Smooth muscle cell (in vitro differentiated cells): ENCODE measurements around the gene POLD1. TPM values are rescaled to one million over a fixed set of nuclear protein-coding genes. Genes with fewer than 3 reads are reported as not detected.
"Not testable (repeated sequence)": the region's sequence is repeated elsewhere in the genome, so short reads cannot be mapped to it uniquely, and the experiment has no call there.

ENCODE experiments used
- DNase-seq: peaks from one replicate; lab custom pipeline; 2025; ENCODE audit not compliant: unreplicated experiment; lab: John Stamatoyannopoulos, UW
- H2AFZ ChIP-seq: fragments of 200-600 bp; sonication (generic); 2 replicates; pipeline ENCODE4 v1.6.0; 2016; ENCODE audit warnings: antibody characterized with exemption, low read depth, mild to moderate bottlenecking
- H3F3A ChIP-seq: fragments of 200-600 bp; sonication (generic); 2 replicates; pipeline ENCODE4 v1.6.0; 2017; ENCODE audit warnings: antibody characterized with exemption, low read depth
- H3K27ac ChIP-seq: fragments of 200-600 bp; sonication (generic); 2 replicates; pipeline ENCODE4 v1.5.1; 2016; ENCODE audit warnings: low read depth, mild to moderate bottlenecking
- H3K27me3 ChIP-seq: fragments of 200-600 bp; sonication (generic); 2 replicates; pipeline ENCODE4 v1.6.1; 2016; ENCODE audit warnings: low read depth, mild to moderate bottlenecking
- H3K36me3 ChIP-seq: fragments of 200-600 bp; sonication (generic); 2 replicates; pipeline ENCODE4 v1.5.1; 2016; ENCODE audit warnings: low read depth
- H3K4me1 ChIP-seq: fragments of 200-600 bp; sonication (generic); 2 replicates; pipeline ENCODE4 v1.5.1; 2016; ENCODE audit warnings: low read depth
- H3K4me2 ChIP-seq: fragments of 200-600 bp; sonication (generic); 2 replicates; pipeline ENCODE4 v1.6.0; 2016; ENCODE audit warnings: mild to moderate bottlenecking
- H3K4me3 ChIP-seq: fragments of 200-600 bp; sonication (generic); 2 replicates; pipeline ENCODE4 v1.5.1; 2016; ENCODE audit warnings: mild to moderate bottlenecking
- H3K79me2 ChIP-seq: fragments of 200-600 bp; sonication (generic); 2 replicates; pipeline ENCODE4 v1.6.0; 2016; ENCODE audit warnings: low read depth, mild to moderate bottlenecking
- H3K9ac ChIP-seq: fragments of 200-600 bp; sonication (generic); 2 replicates; pipeline ENCODE4 v1.6.0; 2016; ENCODE audit warnings: low read depth
- H3K9me3 ChIP-seq: fragments of 200-600 bp; sonication (generic); replicated peaks from 2 replicates; pipeline ENCODE4 v1.5.1; 2016; ENCODE audit warnings: low read depth
- H4K20me1 ChIP-seq: fragments of 200-600 bp; sonication (generic); 2 replicates; pipeline ENCODE4 v1.6.0; 2016; ENCODE audit warnings: low read depth
- CTCF ChIP-seq: fragments of 200-600 bp; sonication (generic); IDR thresholded peaks from 2 replicates; pipeline ENCODE4 v1.5.1; 2017; ENCODE audit warnings: borderline replicate concordance, mild to moderate bottlenecking, antibody characterized with exemption; ENCODE audit not compliant: insufficient read depth, poor library complexity, severe bottlenecking
- WGBS: methylation state at CpG from one replicate; pipeline ENCODE4 v1.1.7; 2016; ENCODE audit warnings: low lambda C conversion rate; 5-methylcytosine and 5-hydroxymethylcytosine counted together
- polyA plus RNA-seq: library from polyadenylated mRNA; unstranded; fragments of >200 nt; fragmentation: Nextera tagmentation; extraction: Ambion mirVana; gene quantifications from 2 replicates; pipeline ENCODE4 v1.2.1, GENCODE V29; 2016
- total RNA-seq: library from RNA; depleted of rRNA; stranded (reverse); fragments of >200 nt; gene quantifications from 2 replicates; pipeline ENCODE4 v1.2.3, GENCODE V29; 2014

POLD1 gene
- 14.9 and 16.0 TPM in 2 replicates for total RNA-seq
- 37.6 and 41.6 TPM in 2 replicates for polyA plus RNA-seq

- peaks cover 21% of the 10 kb centered on the region for H3K79me2 ChIP-seq
- H3K4me3 ChIP-seq: peak within 1 kb of the TSS; percentile 76
- H3K36me3 ChIP-seq: no peaks in the 10 kb centered on the region
- no peaks in the 10 kb centered on the region for H3K4me1 ChIP-seq
- no peak within 1 kb of the TSS for H2AFZ ChIP-seq
- under 1% methylated on average over 64 of the region's 78 CpGs for WGBS
- no peak for TF ChIP-seq CTCF
- no peaks in the 10 kb centered on the region for H4K20me1 ChIP-seq
- H3K27ac ChIP-seq: peak within 1 kb of the TSS; percentile 71
- peak; percentile 94 for DNase-seq
- H3F3A ChIP-seq: peaks cover 5% of the 10 kb centered on the region
- H3K27me3 ChIP-seq: no peaks in the 10 kb centered on the region
- H3K9me3 ChIP-seq: no peaks in the 10 kb centered on the region
- H3K9ac ChIP-seq: peak within 1 kb of the TSS; percentile 73
- H3K4me2 ChIP-seq: peak within 1 kb of the TSS; percentile 95
Observed at GRCh38 chr19:50383852-50384684, at the start of gene POLD1. Gene POLD1 (plus strand): TSS chr19:50384347. CDS start chr19:50398852, 14,505 bp downstream.

- Histone ChIP-seq H3K4me3 (no peak overlapping the region), H3F3A (peaks cover 12% of the 10 kb centered on the region), H3K36me3 (no peaks in the 10 kb centered on the region), H3K79me2 (no peaks in the 10 kb centered on the region), H3K4me1 (peaks cover 13% of the 10 kb centered on the region), H4K20me1 (no peaks in the 10 kb centered on the region), H3K27ac (no peak overlapping the region), H3K9me3 (no peaks in the 10 kb centered on the region), H3K9ac (no peak overlapping the region), H3K4me2 (no peak overlapping the region), H2AFZ (no peak overlapping the region), H3K27me3 (no peaks in the 10 kb centered on the region)
- no peak for TF ChIP-seq CTCF
- DNase-seq: no peak
- WGBS: 96% methylated on average over 12 of the region's 12 CpGs
Observed at GRCh38 chr19:50334741-50335421, 49.3 kb upstream of the POLD1 start.

- not testable (repeated sequence) for DNase-seq, H3K4me3 ChIP-seq, H3K4me2 ChIP-seq, H3K9me3 ChIP-seq, H2AFZ ChIP-seq, H3K27ac ChIP-seq, H3F3A ChIP-seq, H4K20me1 ChIP-seq, H3K79me2 ChIP-seq, H3K36me3 ChIP-seq, H3K27me3 ChIP-seq, H3K9ac ChIP-seq
- H3K4me1 ChIP-seq: peaks cover 13% of the 10 kb centered on the region
- 93% methylated on average over 6 of the region's 6 CpGs for WGBS
Observed at GRCh38 chr19:50337031-50337430, 47.1 kb upstream of the POLD1 start.

GRCh38 chr19:50340331-50340730 is 43.8 kb upstream of the POLD1 start:
- Histone ChIP-seq H3K9ac (no peak overlapping the region), H2AFZ (no peak overlapping the region), H3K36me3 (no peaks in the 10 kb centered on the region), H3K4me1 (no peaks in the 10 kb centered on the region), H3K79me2 (no peaks in the 10 kb centered on the region), H4K20me1 (no peaks in the 10 kb centered on the region), H3K27ac (no peak overlapping the region), H3K4me2 (no peak overlapping the region), H3K9me3 (no peaks in the 10 kb centered on the region), H3K27me3 (no peaks in the 10 kb centered on the region), H3F3A (no peaks in the 10 kb centered on the region), H3K4me3 (no peak overlapping the region)
- no peak for TF ChIP-seq CTCF
- DNase-seq: no peak
